HG03442 (cell line): ENCODE data around the gene STYXL2.

Experiments
- ATAC-seq: cut with Tn5 transposase; IDR thresholded peaks from one replicate; pipeline ENCODE4 v1.9.1; 2021; ENCODE audit warnings: mild to moderate bottlenecking, moderate library complexity; ENCODE audit not compliant: unreplicated experiment

Gene STYXL2

GRCh38 chr1:167093846-167094516, at the start of gene STYXL2:
TSS of gene STYXL2 (plus strand) at chr1:167094075. CDS start at chr1:167094850, 775 bp downstream.
- ATAC-seq, result no peak

- no peak for ATAC-seq
Observed at GRCh38 chr1:167051907-167052306, 42.0 kb upstream of the STYXL2 start.

- no peak for ATAC-seq
Observed at GRCh38 chr1:167052389-167052788, 41.5 kb upstream of the STYXL2 start.

- ATAC-seq, result no peak
Observed at GRCh38 chr1:167054531-167054930, 39.3 kb upstream of the STYXL2 start.

- no peak for ATAC-seq
Observed at GRCh38 chr1:167054946-167055630, 38.8 kb upstream of the STYXL2 start.

GRCh38 chr1:167056529-167057231, 37.2 kb upstream of the STYXL2 start:
- ATAC-seq, result no peak

- ATAC-seq, result peak; percentile 44
Observed at GRCh38 chr1:167057241-167057688, 36.6 kb upstream of the STYXL2 start.

GRCh38 chr1:167059045-167059808, 34.6 kb upstream of the STYXL2 start:
- ATAC-seq, result no peak

GRCh38 chr1:167059809-167060107, 34.1 kb upstream of the STYXL2 start:
- no peak for ATAC-seq

- no peak for ATAC-seq
Observed at GRCh38 chr1:167060141-167061072, 33.5 kb upstream of the STYXL2 start.

- no peak for ATAC-seq
Observed at GRCh38 chr1:167061073-167061464, 32.8 kb upstream of the STYXL2 start.

- no peak for ATAC-seq
Observed at GRCh38 chr1:167064621-167065020, 29.3 kb upstream of the STYXL2 start.

- no peak for ATAC-seq
Observed at GRCh38 chr1:167065471-167065870, 28.4 kb upstream of the STYXL2 start.

GRCh38 chr1:167066333-167067122, 27.3 kb upstream of the STYXL2 start:
- ATAC-seq, result peak; percentile 83

- ATAC-seq, result no peak
Observed at GRCh38 chr1:167067904-167068303, 26.0 kb upstream of the STYXL2 start.

GRCh38 chr1:167068761-167069160, 25.1 kb upstream of the STYXL2 start:
- no peak for ATAC-seq

- no peak for ATAC-seq
Observed at GRCh38 chr1:167071286-167071685, 22.6 kb upstream of the STYXL2 start.

GRCh38 chr1:167076136-167076710, 17.7 kb upstream of the STYXL2 start:
- no peak for ATAC-seq
